ENCODE results near the gene SCP2. TPM values are rescaled to one million over a fixed set of nuclear protein-coding genes. Genes with fewer than 3 reads are reported as not detected.
"Not testable (repeated sequence)": the region's sequence is repeated elsewhere in the genome, so short reads cannot be mapped to it uniquely, and the experiment has no call there.

Gene SCP2
- total RNA-seq, 2 experiments from 2014 or later: 71.8 to 79.2 TPM

DNA sequence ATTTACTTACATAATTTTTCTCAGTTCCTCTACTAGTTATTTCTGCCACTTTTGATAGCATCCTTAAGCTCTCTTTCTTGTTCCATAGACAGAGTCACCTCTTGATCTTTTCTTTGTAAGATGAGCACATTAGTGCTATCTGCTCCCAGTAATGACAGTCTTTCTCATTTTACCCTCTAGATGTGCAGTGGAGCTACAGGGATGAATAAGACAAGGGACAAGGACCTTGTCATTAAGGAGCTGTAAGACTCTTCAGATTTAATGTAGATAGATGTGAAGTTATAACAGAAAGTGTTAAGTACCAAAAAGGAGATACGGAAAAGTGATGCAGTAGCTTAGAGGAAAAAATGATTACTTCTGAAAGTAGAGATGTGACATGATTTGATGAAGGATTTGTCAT, 20.4 kb downstream of the SCP2 start:
- H3K4me3 Mint-ChIP-seq: no peak overlapping the region
- intact Hi-C loops (cut with micrococcal nuclease): no loop called here
- H3K27ac Mint-ChIP-seq: no peak overlapping the region
- CTCF ChIA-PET: interaction anchor here (0.7 kb wide), 1 partner anchor 100 kb away, joined by 3 read pairs; no protein-coding TSS in a partner anchor
- peaks cover 7% of the 10 kb centered on the region for H3K4me1 Mint-ChIP-seq (ENCODE audit: low read depth)
- DNase-seq: no peak
- H3K27me3 Mint-ChIP-seq (ENCODE audit: low read depth): no peaks in the 10 kb centered on the region
- no peaks in the 10 kb centered on the region for H3K9me3 Mint-ChIP-seq
- H3K36me3 Mint-ChIP-seq (ENCODE audit: low read depth): peaks cover 10% of the 10 kb centered on the region

DNA sequence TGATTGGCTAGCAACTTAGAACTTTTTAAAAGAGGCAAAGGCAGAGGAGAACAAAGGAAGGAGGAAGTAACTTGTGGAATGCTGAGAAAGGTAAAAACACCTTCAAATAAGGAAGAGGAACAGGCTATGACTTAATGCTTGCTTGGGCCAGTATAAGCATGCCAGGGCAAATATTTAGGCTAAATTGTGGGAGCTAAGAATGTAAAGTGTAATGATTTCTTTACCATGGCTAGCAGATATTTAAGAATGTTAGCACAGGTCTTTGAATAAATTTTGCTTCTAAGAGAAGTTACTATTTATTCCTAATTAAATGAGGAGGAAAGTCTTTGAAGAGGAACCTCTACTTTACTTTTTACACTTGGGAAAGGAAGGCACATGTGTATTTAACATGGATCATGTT, 22.5 kb downstream of the SCP2 start:
- H3K27ac Mint-ChIP-seq; H3K4me3 Mint-ChIP-seq; H3K9me3 Mint-ChIP-seq; H3K4me1 Mint-ChIP-seq (ENCODE audit: low read depth); H3K27me3 Mint-ChIP-seq (ENCODE audit: low read depth); intact Hi-C loops (cut with micrococcal nuclease); CTCF ChIA-PET; DNase-seq: not testable (repeated sequence)
- H3K36me3 Mint-ChIP-seq (ENCODE audit: low read depth): peaks cover 11% of the 10 kb centered on the region

DNA sequence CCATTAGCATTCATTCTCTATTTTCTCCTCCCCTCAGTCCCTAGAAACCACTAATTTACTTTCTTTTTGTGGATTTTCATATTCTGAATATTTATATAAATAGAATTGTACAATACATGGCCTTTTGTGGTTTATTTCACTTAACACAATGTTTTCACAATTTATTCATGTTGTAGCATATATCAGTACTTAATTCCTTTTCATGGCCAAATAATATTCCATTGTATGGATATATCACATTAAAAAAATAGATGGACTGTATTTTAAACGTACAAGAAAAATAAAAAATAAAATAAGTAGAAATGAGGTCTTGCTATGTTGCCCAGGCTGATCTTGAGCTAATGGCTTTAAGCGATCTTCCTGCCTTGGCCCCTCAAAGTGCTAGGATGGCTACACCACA, 25.0 kb downstream of the SCP2 start:
- Mint-ChIP-seq H3K27me3 (ENCODE audit: low read depth) (no peaks in the 10 kb centered on the region), H3K27ac (no peak overlapping the region), H3K9me3 (no peaks in the 10 kb centered on the region), H3K4me3 (no peak overlapping the region), H3K4me1 (ENCODE audit: low read depth) (peaks cover 7% of the 10 kb centered on the region), H3K36me3 (ENCODE audit: low read depth) (peaks cover 13% of the 10 kb centered on the region)
- intact Hi-C loops (cut with micrococcal nuclease): no loop called here
- CTCF ChIA-PET: interaction anchor here (0.6 kb wide), 1 partner anchor 156 kb away, joined by 3 read pairs; no protein-coding TSS in a partner anchor
- DNase-seq: no peak

DNA sequence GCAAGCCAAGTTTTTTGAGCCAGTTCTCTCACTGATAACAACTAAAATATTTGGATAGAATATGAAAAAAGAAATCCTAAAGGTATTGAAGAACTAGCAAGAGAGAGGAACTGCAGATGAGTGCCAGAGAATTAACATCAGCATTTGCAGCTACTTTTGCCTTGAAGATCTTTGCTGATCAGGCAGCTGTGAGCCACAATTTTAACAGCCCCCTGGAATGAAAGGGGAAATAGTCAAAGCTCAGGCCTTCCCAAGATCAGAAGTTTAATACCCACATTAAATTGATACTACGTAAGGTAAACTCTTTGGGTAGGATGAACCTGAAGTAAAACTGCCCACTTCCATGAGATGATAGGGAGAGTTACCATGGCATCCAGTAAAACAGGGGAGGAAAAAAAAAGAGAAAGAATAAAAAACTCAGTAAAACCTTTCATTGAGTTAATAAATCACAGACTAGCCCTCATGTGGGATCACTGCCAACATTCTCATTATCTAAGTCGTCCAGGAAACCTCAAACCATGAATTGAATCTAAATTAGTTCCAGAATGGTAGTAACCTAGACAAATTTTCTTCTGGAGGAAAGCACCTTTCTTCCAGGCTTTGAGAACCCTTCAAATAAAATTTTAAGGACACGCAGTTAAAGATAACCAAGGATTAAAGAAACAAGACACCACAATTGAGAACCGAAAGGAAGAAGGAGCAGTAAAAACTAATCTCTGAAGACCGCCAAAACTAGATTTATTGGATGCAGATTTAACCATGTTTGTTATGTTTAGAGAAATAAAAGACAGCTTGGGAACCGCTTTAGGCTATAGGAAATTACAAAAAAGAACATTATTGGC, 28.3 kb downstream of the SCP2 start:
- no peaks in the 10 kb centered on the region for H3K27me3 Mint-ChIP-seq (ENCODE audit: low read depth)
- H3K4me3 Mint-ChIP-seq: no peak overlapping the region
- no peaks in the 10 kb centered on the region for H3K4me1 Mint-ChIP-seq (ENCODE audit: low read depth)
- peaks cover 8% of the 10 kb centered on the region for H3K36me3 Mint-ChIP-seq (ENCODE audit: low read depth)
- DNase-seq: no peak
- no peaks in the 10 kb centered on the region for H3K9me3 Mint-ChIP-seq
- intact Hi-C loops (cut with micrococcal nuclease): no loop called here
- H3K27ac Mint-ChIP-seq: no peak overlapping the region
- CTCF ChIA-PET: interaction anchor here (1.0 kb wide), 1 partner anchor 268 kb away, joined by 3 read pairs; no protein-coding TSS in a partner anchor

DNA sequence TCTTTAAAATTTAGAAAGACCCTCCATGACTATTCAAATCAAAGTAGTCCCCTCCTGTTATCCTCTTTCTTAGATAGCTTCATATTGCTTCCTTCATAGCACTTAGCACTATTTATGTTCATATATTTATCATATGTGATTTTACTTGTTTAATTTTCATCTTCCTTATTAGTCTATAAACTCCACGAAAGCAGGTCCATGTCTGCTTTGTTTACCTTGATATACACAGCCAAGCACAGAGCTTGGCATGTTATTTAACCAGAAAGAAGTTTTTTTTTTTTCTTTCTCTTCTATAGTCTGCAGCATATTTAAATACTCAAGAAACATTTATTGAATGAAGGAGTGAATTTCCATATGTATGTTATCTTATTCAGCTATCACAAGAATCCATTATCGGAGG, 36.0 kb downstream of the SCP2 start:
- Mint-ChIP-seq H3K27ac (no peak overlapping the region), H3K4me3 (no peak overlapping the region), H3K27me3 (ENCODE audit: low read depth) (no peaks in the 10 kb centered on the region), H3K36me3 (ENCODE audit: low read depth) (peaks cover 6% of the 10 kb centered on the region), H3K4me1 (ENCODE audit: low read depth) (no peaks in the 10 kb centered on the region), H3K9me3 (no peaks in the 10 kb centered on the region)
- no peak for DNase-seq
- CTCF ChIA-PET: interaction anchor here (0.6 to 0.9 kb wide), 2 partner anchors 72 to 130 kb away, joined by 3 to 6 read pairs; no protein-coding TSS in a partner anchor
- intact Hi-C loops (cut with micrococcal nuclease): no loop called here

DNA sequence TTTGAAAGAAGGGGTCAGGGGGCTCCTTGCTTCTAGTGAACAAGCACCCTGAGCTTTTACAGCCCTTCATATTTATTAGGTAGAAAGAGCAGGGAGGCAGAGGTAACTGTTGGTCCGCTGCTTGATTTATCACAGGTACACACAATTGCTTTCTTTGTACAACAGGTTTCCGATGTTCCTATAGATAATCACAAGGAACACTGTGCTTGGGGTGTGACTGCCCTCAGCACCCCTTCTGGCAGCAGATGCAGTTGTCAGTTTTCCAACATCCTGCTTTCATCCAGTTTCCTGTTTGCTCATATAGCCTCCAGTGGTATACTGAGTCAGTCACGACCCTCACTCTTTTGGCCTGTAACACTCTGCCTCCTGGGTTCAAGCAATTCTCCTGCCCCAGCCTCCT, 40.6 kb downstream of the SCP2 start:
- Mint-ChIP-seq H3K4me1 (ENCODE audit: low read depth) (no peaks in the 10 kb centered on the region), H3K36me3 (ENCODE audit: low read depth) (peaks cover 7% of the 10 kb centered on the region), H3K9me3 (no peaks in the 10 kb centered on the region), H3K27me3 (ENCODE audit: low read depth) (no peaks in the 10 kb centered on the region), H3K4me3 (no peak overlapping the region), H3K27ac (no peak overlapping the region)
- intact Hi-C loops (cut with micrococcal nuclease): no loop called here
- no peak for DNase-seq
- CTCF ChIA-PET: no interaction called here

DNA sequence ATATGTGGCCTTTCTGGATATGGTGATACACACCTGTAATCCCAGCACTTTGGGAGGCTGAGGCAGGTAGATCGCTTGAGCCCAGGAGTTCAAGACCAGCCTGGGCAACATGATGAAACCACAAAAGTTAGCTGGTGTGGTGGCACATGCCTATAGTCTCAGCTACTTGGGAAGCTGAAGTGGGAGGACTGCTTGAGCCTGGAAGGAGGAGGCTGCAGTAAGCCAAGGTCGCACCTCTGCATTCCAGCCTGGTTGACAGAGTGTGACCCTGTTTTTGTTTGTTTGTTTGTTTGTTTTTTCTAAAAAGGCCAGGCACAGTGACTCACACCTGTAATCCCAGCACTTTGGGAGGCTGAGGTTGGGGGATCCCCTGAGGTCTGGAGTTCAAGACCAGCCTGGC, 42.2 kb downstream of the SCP2 start:
- H3K4me1 Mint-ChIP-seq (ENCODE audit: low read depth); H3K27ac Mint-ChIP-seq; H3K27me3 Mint-ChIP-seq (ENCODE audit: low read depth); intact Hi-C loops (cut with micrococcal nuclease); H3K4me3 Mint-ChIP-seq; H3K36me3 Mint-ChIP-seq (ENCODE audit: low read depth); DNase-seq; CTCF ChIA-PET; H3K9me3 Mint-ChIP-seq: not testable (repeated sequence)

DNA sequence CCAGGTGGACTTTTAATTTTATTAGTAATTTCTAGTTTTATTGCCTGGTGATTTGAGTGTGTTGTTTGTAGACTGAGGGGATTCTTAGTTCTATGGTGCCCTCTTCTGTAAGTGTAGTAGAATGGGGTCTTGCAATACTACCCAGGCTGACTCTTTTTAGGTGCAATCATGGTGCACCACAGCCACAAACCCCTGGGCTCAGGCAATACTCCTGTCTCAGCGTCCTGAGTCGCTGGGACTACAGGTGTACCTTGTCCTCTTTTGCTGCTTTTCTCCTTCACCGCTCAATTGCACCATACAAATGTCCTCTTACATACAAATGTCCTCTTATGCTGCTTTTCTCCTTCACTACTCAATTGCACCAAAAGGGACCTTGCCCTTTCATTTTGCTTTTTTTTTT, 43.1 kb downstream of the SCP2 start:
- peaks cover 7% of the 10 kb centered on the region for H3K36me3 Mint-ChIP-seq (ENCODE audit: low read depth)
- H3K9me3 Mint-ChIP-seq: no peaks in the 10 kb centered on the region
- H3K27ac Mint-ChIP-seq: no peak overlapping the region
- H3K4me3 Mint-ChIP-seq: no peak overlapping the region
- no peaks in the 10 kb centered on the region for H3K27me3 Mint-ChIP-seq (ENCODE audit: low read depth)
- no peak for DNase-seq
- no peaks in the 10 kb centered on the region for H3K4me1 Mint-ChIP-seq (ENCODE audit: low read depth)
- CTCF ChIA-PET: no interaction called here
- intact Hi-C loops (cut with micrococcal nuclease): loop anchor here (5.0 kb wide), 2 partner anchors 63 to 268 kb away; no protein-coding TSS in a partner anchor

DNA sequence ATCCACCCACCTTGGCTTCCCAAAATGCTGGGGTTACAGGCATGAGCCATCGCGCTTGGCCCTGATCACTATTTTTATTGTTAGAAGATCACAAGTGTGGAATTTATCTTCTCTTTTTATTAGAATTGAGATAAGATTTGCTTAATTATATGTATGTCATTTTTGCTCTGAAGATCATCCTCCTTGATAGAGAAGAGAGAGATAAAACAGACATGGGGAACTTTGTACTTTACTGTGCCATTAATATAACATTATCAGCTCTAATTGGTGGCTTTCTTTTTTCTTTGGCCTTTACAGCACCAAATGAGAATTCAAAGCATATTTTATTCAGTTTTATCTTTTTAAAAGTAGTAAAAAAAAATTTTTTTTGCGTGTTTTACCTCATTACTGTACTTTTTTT, 46.8 kb downstream of the SCP2 start:
- H3K27me3 Mint-ChIP-seq (ENCODE audit: low read depth): no peaks in the 10 kb centered on the region
- H3K4me1 Mint-ChIP-seq (ENCODE audit: low read depth): no peaks in the 10 kb centered on the region
- H3K4me3 Mint-ChIP-seq: no peak overlapping the region
- no peak for DNase-seq
- peaks cover 16% of the 10 kb centered on the region for H3K36me3 Mint-ChIP-seq (ENCODE audit: low read depth)
- H3K27ac Mint-ChIP-seq: no peak overlapping the region
- no peaks in the 10 kb centered on the region for H3K9me3 Mint-ChIP-seq
- CTCF ChIA-PET: no interaction called here
- intact Hi-C loops (cut with micrococcal nuclease): loop anchor here (5.0 kb wide), 2 partner anchors 67 to 272 kb away; no protein-coding TSS in a partner anchor

DNA sequence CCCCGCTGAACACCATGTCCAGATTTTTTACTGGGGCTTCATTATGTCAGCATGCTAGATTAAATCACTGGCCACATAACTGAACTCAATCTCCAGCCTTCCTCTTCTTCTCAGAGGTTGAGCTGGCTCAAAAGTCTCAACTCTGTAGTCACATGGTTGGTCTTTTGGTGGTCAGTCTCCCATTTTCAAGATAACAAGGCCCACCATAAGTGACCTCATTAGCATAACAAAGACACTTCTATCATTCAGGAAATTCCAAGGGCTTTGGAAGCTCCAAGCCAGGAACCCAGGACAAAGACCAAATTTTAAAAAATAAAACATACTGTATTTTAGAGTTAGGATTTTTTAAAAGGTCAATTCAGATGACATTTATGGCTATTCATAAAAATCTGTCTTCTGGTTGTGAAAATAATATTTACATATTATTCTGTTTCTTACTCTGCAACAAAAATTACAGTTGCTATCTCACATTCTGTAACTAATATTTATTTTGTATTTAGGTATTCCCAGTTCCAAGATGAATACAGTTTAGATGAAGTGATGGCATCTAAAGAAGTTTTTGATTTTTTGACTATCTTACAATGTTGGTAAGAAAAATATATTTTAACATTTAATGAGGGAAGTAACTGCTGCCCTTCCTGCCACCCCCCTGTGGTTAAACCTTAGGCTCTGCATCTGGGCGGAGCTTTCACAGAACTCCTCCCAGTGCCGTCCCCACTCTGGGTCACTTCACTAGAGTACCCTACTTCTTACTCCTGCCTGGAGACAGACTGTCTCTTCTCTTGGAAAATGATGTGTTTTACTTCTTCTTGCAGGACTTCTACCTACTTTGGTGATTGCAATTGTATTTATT, 49.3 kb downstream of the SCP2 start:
- H3K36me3 Mint-ChIP-seq (ENCODE audit: low read depth): peaks cover 15% of the 10 kb centered on the region
- no peak overlapping the region for H3K27ac Mint-ChIP-seq
- CTCF ChIA-PET: interaction anchor here (1.1 kb wide), 1 partner anchor 11 kb away, joined by 3 read pairs; no protein-coding TSS in a partner anchor
- no peaks in the 10 kb centered on the region for H3K9me3 Mint-ChIP-seq
- DNase-seq: no peak
- no peak overlapping the region for H3K4me3 Mint-ChIP-seq
- intact Hi-C loops (cut with micrococcal nuclease): no loop called here
- H3K4me1 Mint-ChIP-seq (ENCODE audit: low read depth): no peaks in the 10 kb centered on the region
- no peaks in the 10 kb centered on the region for H3K27me3 Mint-ChIP-seq (ENCODE audit: low read depth)

DNA sequence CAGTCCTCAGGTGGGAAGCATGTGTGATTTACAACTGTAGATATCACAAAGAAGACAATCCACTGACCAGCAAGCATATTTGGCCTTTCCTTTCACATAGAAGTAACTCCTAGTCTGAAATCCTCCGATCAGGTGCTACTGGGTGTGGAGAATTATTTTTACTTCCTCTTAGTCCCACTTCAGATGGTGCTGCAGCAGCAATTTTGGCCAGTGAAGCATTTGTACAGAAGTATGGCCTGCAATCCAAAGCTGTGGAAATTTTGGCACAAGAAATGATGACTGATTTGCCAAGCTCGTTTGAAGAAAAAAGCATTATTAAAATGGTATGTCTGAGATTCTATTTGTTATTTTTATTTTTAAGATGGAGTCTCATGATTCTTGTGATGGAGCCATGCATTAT, 51.0 kb downstream of the SCP2 start:
- H3K36me3 Mint-ChIP-seq (ENCODE audit: low read depth): peaks cover 24% of the 10 kb centered on the region
- H3K9me3 Mint-ChIP-seq: peaks cover 4% of the 10 kb centered on the region
- no peak overlapping the region for H3K27ac Mint-ChIP-seq

DNA sequence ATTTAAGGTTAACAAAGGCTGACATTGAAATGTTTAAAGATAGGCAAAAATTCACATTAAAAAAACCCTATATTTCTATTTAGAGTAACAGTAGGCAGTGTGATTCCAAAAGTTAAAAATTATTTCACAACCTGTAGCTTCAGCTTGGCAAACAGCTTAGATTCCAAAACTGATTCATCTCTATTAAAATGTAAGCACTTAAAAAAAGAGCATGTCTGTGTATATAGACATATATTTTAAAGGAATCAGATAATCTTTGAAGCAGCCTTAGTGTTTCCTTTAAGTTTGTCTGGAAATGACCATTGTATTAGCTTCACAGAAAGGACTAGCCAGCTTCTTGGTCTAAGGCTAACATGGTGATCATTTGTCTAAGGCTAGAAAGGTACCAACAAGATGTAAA, 65.7 kb downstream of the SCP2 start:
- DNase-seq; H3K27me3 Mint-ChIP-seq (ENCODE audit: low read depth); H3K36me3 Mint-ChIP-seq (ENCODE audit: low read depth); intact Hi-C loops (cut with micrococcal nuclease); H3K4me1 Mint-ChIP-seq (ENCODE audit: low read depth); H3K27ac Mint-ChIP-seq; H3K9me3 Mint-ChIP-seq; CTCF ChIA-PET; H3K4me3 Mint-ChIP-seq: not testable (repeated sequence)

More for the DNA sequence above, 51.0 kb downstream of the SCP2 start:
- no peak for DNase-seq
- Mint-ChIP-seq H3K4me1 (ENCODE audit: low read depth) (no peaks in the 10 kb centered on the region), H3K27me3 (ENCODE audit: low read depth) (no peaks in the 10 kb centered on the region), H3K4me3 (no peak overlapping the region)
- CTCF ChIA-PET: no interaction called here
- intact Hi-C loops (cut with micrococcal nuclease): no loop called here

All from activated naive CD4-positive, alpha-beta T cell treated with anti-CD3 and anti-CD28 coated beads for 36 hours (primary cell).